Hepatocyte (in vitro differentiated cells): Measurements from ENCODE around the gene KRTAP13-3. TPM values are rescaled to one million over a fixed set of nuclear protein-coding genes. Genes with fewer than 3 reads are reported as not detected.

ENCODE experiments used
- DNase-seq: peaks from one replicate; pipeline ENCODE4 v3.0.0-alpha.2; 2016; ENCODE audit warnings: low spot score
- H2AFZ ChIP-seq: fragments of 200-600 bp; sonication (generic); 2 replicates; pipeline ENCODE4 v1.6.0; 2016; ENCODE audit warnings: antibody characterized with exemption, mild to moderate bottlenecking
- H3K27ac ChIP-seq: fragments of 200-600 bp; sonication (generic); 2 replicates; pipeline ENCODE4 v1.5.1; 2016; ENCODE audit warnings: mild to moderate bottlenecking
- H3K27me3 ChIP-seq: fragments of 200-600 bp; sonication (generic); 2 replicates; pipeline ENCODE4 v1.6.1; 2016
- H3K36me3 ChIP-seq: fragments of 200-600 bp; sonication (generic); replicated peaks from 2 replicates; pipeline ENCODE4 v1.5.1; 2016; ENCODE audit warnings: low read depth; ENCODE audit not compliant: insufficient read depth
- H3K4me1 ChIP-seq: fragments of 200-600 bp; sonication (generic); 2 replicates; pipeline ENCODE4 v1.5.1; 2016; ENCODE audit warnings: mild to moderate bottlenecking, moderate library complexity; ENCODE audit not compliant: insufficient read depth
- H3K4me2 ChIP-seq: fragments of 200-600 bp; sonication (generic); 2 replicates; pipeline ENCODE4 v1.6.0; 2016
- H3K4me3 ChIP-seq: fragments of 200-600 bp; sonication (generic); 2 replicates; pipeline ENCODE4 v1.5.1; 2016; ENCODE audit warnings: mild to moderate bottlenecking
- H3K79me2 ChIP-seq: fragments of 200-600 bp; sonication (generic); 2 replicates; pipeline ENCODE4 v1.6.0; 2017; ENCODE audit warnings: mild to moderate bottlenecking
- H3K9me2 ChIP-seq: fragments of 200-600 bp; sonication (generic); replicated peaks from 2 replicates; pipeline ENCODE4 v1.6.0; 2017; ENCODE audit warnings: mild to moderate bottlenecking; ENCODE audit not compliant: insufficient read depth
- H3K9me3 ChIP-seq: fragments of 200-600 bp; sonication (generic); 2 replicates; pipeline ENCODE4 v1.5.1; 2016; ENCODE audit warnings: low read depth, mild to moderate bottlenecking
- H4K20me1 ChIP-seq: fragments of 200-600 bp; sonication (generic); 2 replicates; pipeline ENCODE4 v1.6.0; 2016; ENCODE audit warnings: mild to moderate bottlenecking; ENCODE audit not compliant: insufficient read depth, poor library complexity, severe bottlenecking
- CTCF ChIP-seq: fragments of 200-600 bp; sonication (generic); IDR thresholded peaks from 2 replicates; pipeline ENCODE4 v1.5.1; 2016; ENCODE audit warnings: antibody characterized with exemption, mild to moderate bottlenecking; ENCODE audit not compliant: poor library complexity
- EZH2 ChIP-seq: fragments of 200-600 bp; sonication (generic); IDR thresholded peaks from 2 replicates; pipeline ENCODE4 v1.6.1; 2016; ENCODE audit warnings: antibody characterized with exemption, mild to moderate bottlenecking, borderline replicate concordance
- EZH2phosphoT487 ChIP-seq: fragments of 200-600 bp; sonication (generic); IDR thresholded peaks from one replicate; pipeline ENCODE4 v1.6.1; 2018; ENCODE audit warnings: antibody characterized with exemption, mild to moderate bottlenecking, low read depth, moderate library complexity; ENCODE audit not compliant: unreplicated experiment, severe bottlenecking
- WGBS: methylation state at CpG from one replicate; pipeline ENCODE4 v1.1.6; 2016; ENCODE audit warnings: low lambda C conversion rate; ENCODE audit errors: missing lambda C conversion rate; 5-methylcytosine and 5-hydroxymethylcytosine counted together
- polyA plus RNA-seq: library from polyadenylated mRNA; unstranded; fragments of >200 nt; fragmentation: Nextera tagmentation; extraction: Ambion mirVana; gene quantifications from 2 replicates; pipeline ENCODE4 v1.2.1, GENCODE V29; 2016
- total RNA-seq: library from RNA; depleted of rRNA; stranded (reverse); fragments of >200 nt; gene quantifications from 2 replicates; pipeline ENCODE4 v1.2.3, GENCODE V29; 2014

The KRTAP13-3 gene
- total and polyA plus RNA-seq, 2 experiments from 2014 or later, result not detected

GRCh38 chr21:30382201-30382600 is 43.5 kb downstream of the KRTAP13-3 start:
- DNase-seq, result no peak
- H3K79me2 ChIP-seq, result no peaks in the 10 kb centered on the region
- H2AFZ ChIP-seq, result no peak overlapping the region
- H3K4me2 ChIP-seq, result no peak overlapping the region
- H3K4me1 ChIP-seq, result no peaks in the 10 kb centered on the region
- H4K20me1 ChIP-seq, result no peaks in the 10 kb centered on the region
- WGBS, result 67% methylated on average over 1 of the region's 1 CpG
- H3K9me3 ChIP-seq, result no peaks in the 10 kb centered on the region
- H3K27ac ChIP-seq, result no peak overlapping the region
- no peaks in the 10 kb centered on the region for H3K27me3 ChIP-seq
- TF ChIP-seq CTCF, result no peak
- no peak for TF ChIP-seq EZH2phosphoT487
- no peak for TF ChIP-seq EZH2
- H3K4me3 ChIP-seq, result no peak overlapping the region
- H3K36me3 ChIP-seq, result no peaks in the 10 kb centered on the region
- H3K9me2 ChIP-seq, result no peaks in the 10 kb centered on the region

Other genes starting within 250 kb of the KRTAP13-3 start
- 0.67 and 0.84 TPM in 2 replicates for gene CLDN8, start 209.8 kb downstream of the KRTAP13-3 start, total RNA-seq
- gene CLDN8, start 209.8 kb downstream of the KRTAP13-3 start, polyA plus RNA-seq, result 0.44 and 0.64 TPM in 2 replicates
- not detected in 2 replicates for gene KRTAP24-1, start 143.0 kb downstream of the KRTAP13-3 start, total RNA-seq
- not detected in 2 replicates for gene KRTAP24-1, start 143.0 kb downstream of the KRTAP13-3 start, polyA plus RNA-seq
- not detected in 2 replicates for gene KRTAP25-1, start 136.4 kb downstream of the KRTAP13-3 start, total RNA-seq
- gene KRTAP25-1, start 136.4 kb downstream of the KRTAP13-3 start, polyA plus RNA-seq, result not detected in 2 replicates
- not detected in 2 replicates for gene KRTAP26-1, start 105.6 kb downstream of the KRTAP13-3 start, total RNA-seq
- not detected in 2 replicates for gene KRTAP26-1, start 105.6 kb downstream of the KRTAP13-3 start, polyA plus RNA-seq
- gene KRTAP27-1, start 88.2 kb downstream of the KRTAP13-3 start, total RNA-seq, result not detected in 2 replicates
- not detected in 2 replicates for gene KRTAP27-1, start 88.2 kb downstream of the KRTAP13-3 start, polyA plus RNA-seq
- not detected in 2 replicates for gene KRTAP23-1, start 77.3 kb downstream of the KRTAP13-3 start, total RNA-seq
- gene KRTAP23-1, start 77.3 kb downstream of the KRTAP13-3 start, polyA plus RNA-seq, result not detected in 2 replicates
- not detected in 2 replicates for gene KRTAP13-2, start 53.7 kb downstream of the KRTAP13-3 start, total RNA-seq
- not detected in 2 replicates for gene KRTAP13-2, start 53.7 kb downstream of the KRTAP13-3 start, polyA plus RNA-seq
- not detected in 2 replicates for gene KRTAP13-1, start 29.9 kb downstream of the KRTAP13-3 start, total RNA-seq
- not detected in 2 replicates for gene KRTAP13-1, start 29.9 kb downstream of the KRTAP13-3 start, polyA plus RNA-seq
- gene KRTAP13-4, start 4.3 kb upstream of the KRTAP13-3 start, total RNA-seq, result not detected in 2 replicates
- gene KRTAP13-4, start 4.3 kb upstream of the KRTAP13-3 start, polyA plus RNA-seq, result not detected in 2 replicates
- gene KRTAP15-1, start 14.3 kb upstream of the KRTAP13-3 start, total RNA-seq, result not detected in 2 replicates
- not detected in 2 replicates for gene KRTAP15-1, start 14.3 kb upstream of the KRTAP13-3 start, polyA plus RNA-seq
- not detected in 2 replicates for gene KRTAP19-1, start 54.4 kb upstream of the KRTAP13-3 start, total RNA-seq
- gene KRTAP19-1, start 54.4 kb upstream of the KRTAP13-3 start, polyA plus RNA-seq, result not detected in 2 replicates
- gene KRTAP19-2, start 61.5 kb upstream of the KRTAP13-3 start, total RNA-seq, result not detected in 2 replicates
- not detected in 2 replicates for gene KRTAP19-2, start 61.5 kb upstream of the KRTAP13-3 start, polyA plus RNA-seq
- not detected in 2 replicates for gene KRTAP19-3, start 66.1 kb upstream of the KRTAP13-3 start, total RNA-seq
- gene KRTAP19-3, start 66.1 kb upstream of the KRTAP13-3 start, polyA plus RNA-seq, result not detected in 2 replicates
- not detected in 2 replicates for gene KRTAP19-4, start 71.2 kb upstream of the KRTAP13-3 start, total RNA-seq
- gene KRTAP19-4, start 71.2 kb upstream of the KRTAP13-3 start, polyA plus RNA-seq, result not detected in 2 replicates
- not detected in 2 replicates for gene KRTAP19-5, start 76.2 kb upstream of the KRTAP13-3 start, total RNA-seq
- gene KRTAP19-5, start 76.2 kb upstream of the KRTAP13-3 start, polyA plus RNA-seq, result not detected in 2 replicates
- not detected in 2 replicates for gene KRTAP19-6, start 115.9 kb upstream of the KRTAP13-3 start, total RNA-seq
- not detected in 2 replicates for gene KRTAP19-6, start 115.9 kb upstream of the KRTAP13-3 start, polyA plus RNA-seq
- gene KRTAP19-7, start 135.4 kb upstream of the KRTAP13-3 start, total RNA-seq, result not detected in 2 replicates
- gene KRTAP19-7, start 135.4 kb upstream of the KRTAP13-3 start, polyA plus RNA-seq, result not detected in 2 replicates
- not detected in 2 replicates for gene KRTAP22-2, start 164.5 kb upstream of the KRTAP13-3 start, total RNA-seq
- gene KRTAP22-2, start 164.5 kb upstream of the KRTAP13-3 start, polyA plus RNA-seq, result not detected in 2 replicates
- not detected in 2 replicates for gene KRTAP6-3, start 166.5 kb upstream of the KRTAP13-3 start, total RNA-seq
- gene KRTAP6-3, start 166.5 kb upstream of the KRTAP13-3 start, polyA plus RNA-seq, result not detected in 2 replicates
- gene KRTAP6-2, start 173.0 kb upstream of the KRTAP13-3 start, total RNA-seq, result not detected in 2 replicates
- not detected in 2 replicates for gene KRTAP6-2, start 173.0 kb upstream of the KRTAP13-3 start, polyA plus RNA-seq
- not detected in 2 replicates for gene KRTAP22-1, start 175.2 kb upstream of the KRTAP13-3 start, total RNA-seq
- not detected in 2 replicates for gene KRTAP22-1, start 175.2 kb upstream of the KRTAP13-3 start, polyA plus RNA-seq
- gene KRTAP6-1, start 188.0 kb upstream of the KRTAP13-3 start, total RNA-seq, result not detected in 2 replicates
- gene KRTAP6-1, start 188.0 kb upstream of the KRTAP13-3 start, polyA plus RNA-seq, result not detected in 2 replicates
- not detected in 2 replicates for gene KRTAP20-1, start 190.5 kb upstream of the KRTAP13-3 start, total RNA-seq
- not detected in 2 replicates for gene KRTAP20-1, start 190.5 kb upstream of the KRTAP13-3 start, polyA plus RNA-seq
- not detected in 2 replicates for gene KRTAP20-4, start 194.7 kb upstream of the KRTAP13-3 start, total RNA-seq
- gene KRTAP20-4, start 194.7 kb upstream of the KRTAP13-3 start, polyA plus RNA-seq, result not detected in 2 replicates
- not detected in 2 replicates for gene KRTAP20-2, start 209.3 kb upstream of the KRTAP13-3 start, total RNA-seq
- gene KRTAP20-2, start 209.3 kb upstream of the KRTAP13-3 start, polyA plus RNA-seq, result not detected in 2 replicates
- gene KRTAP20-3, start 216.9 kb upstream of the KRTAP13-3 start, total RNA-seq, result not detected in 2 replicates
- not detected in 2 replicates for gene KRTAP20-3, start 216.9 kb upstream of the KRTAP13-3 start, polyA plus RNA-seq